Kidney (tissue), 14 donors: Measurements from ENCODE around the gene PALM. TPM values are rescaled to one million over a fixed set of nuclear protein-coding genes. Genes with fewer than 3 reads are reported as not detected.

Source experiments
- DNase-seq, 5 donors: peaks; one replicate each; pipeline ENCODE4 v3.0.0-alpha.2; 2013 to 2020
- FAIRE-seq: peaks from 2 replicates; lab custom pipeline; 2012; peaks lifted over from hg19 to GRCh38; lab: Jason Lieb, UNC
- H3K27ac ChIP-seq, 2 donors: one replicate each; pipeline ENCODE4 v1.7.0; 2013; ENCODE audit warnings: low read depth in 2 of 2, low read length in 2 of 2, inconsistent platforms in 1 of 2
- H3K27me3 ChIP-seq: one replicate; pipeline ENCODE4 v1.7.1; 2013; ENCODE audit warnings: low read length, inconsistent platforms; ENCODE audit not compliant: control insufficient read depth, insufficient read depth
- H3K36me3 ChIP-seq, 3 donors: one replicate each; pipeline versions ENCODE4 v1.7.0 to v1.7.1; 2013; ENCODE audit warnings: low read length in 3 of 3, control low read depth in 1 of 3, inconsistent platforms in 1 of 3; ENCODE audit not compliant: insufficient read depth in 3 of 3, control insufficient read depth in 2 of 3
- H3K4me1 ChIP-seq, 3 donors: one replicate each; pipeline versions ENCODE4 v1.7.0 to v1.7.1; 2013; ENCODE audit warnings: low read length in 3 of 3, inconsistent platforms in 1 of 3, low read depth in 1 of 3; ENCODE audit not compliant: control insufficient read depth in 2 of 3, insufficient read depth in 2 of 3
- H3K4me3 ChIP-seq, 3 donors: one replicate each; pipeline versions ENCODE4 v1.7.0 to v1.8.1; 2013; ENCODE audit warnings: low read length in 3 of 3, control low read depth in 1 of 3, inconsistent platforms in 1 of 3
- H3K9ac ChIP-seq, 3 donors: one replicate each; pipeline versions ENCODE4 v1.7.0 to v1.7.1; 2013; ENCODE audit warnings: low read length in 3 of 3, control low read depth in 1 of 3, inconsistent platforms in 1 of 3
- H3K9me3 ChIP-seq, 3 donors: one replicate each; pipeline versions ENCODE4 v1.7.0 to v1.7.1; 2013; ENCODE audit warnings: low read length in 3 of 3, control low read depth in 1 of 3, inconsistent platforms in 1 of 3; ENCODE audit not compliant: control insufficient read depth in 2 of 3, insufficient read depth in 1 of 3
- CTCF ChIP-seq: IDR thresholded peaks from 3 replicates; pipeline ENCODE4 v1.5.1; 2012; ENCODE audit warnings: mild to moderate bottlenecking, moderate library complexity, borderline replicate concordance; ENCODE audit not compliant: insufficient read depth; ENCODE audit errors: extremely low read depth
- intact Hi-C: fragments of 100-400 bp; cut with DNase I; formaldehyde crosslinking; loops from one replicate; pipeline ENCODE4 v1.11.1; 2022
- polyA plus RNA-seq: library from polyadenylated mRNA; stranded (reverse); fragments of 350-450 nt; fragmentation: Illumina TruSeq; extraction: RNeasy Lipid Tissue Mini Kit (QIAGEN cat#74804); gene quantifications from one replicate; pipeline ENCODE4 v1.2.3, GENCODE V29; 2014; ENCODE audit warnings: low read depth, low replicate concordance; ENCODE audit not compliant: insufficient read depth
- total RNA-seq: library from RNA; stranded (reverse); fragmentation: NEBNext Ultra II Directional; extraction: Animal tissue kit (Norgen Biotek cat#: 25700); gene quantifications from one replicate; pipeline ENCODE4 v1.2.1, GENCODE V29; 2021
- donor health status: control.
- donor health status: control.
- donor health status: control.
- donor health status: control.
- donor health status: control.
- donor health status: DM: yes; HTN: yes; CAD: no.
- donor health status: Normal renal cell carcinoma (clear cell type).

The PALM gene
- total and polyA plus RNA-seq, 2 donors from 2014 or later: 49.4 to 92.3 TPM

GRCh38 chr19:788983-789700 lies 80.4 kb downstream of the PALM start:
- peak overlapping the region; percentile 51 to 75 for H3K27ac ChIP-seq
- no peaks in the 10 kb centered on the region for H3K36me3 ChIP-seq
- no peaks in the 10 kb centered on the region for H3K27me3 ChIP-seq
- peaks cover 0 to 13% (median 0%) of the 10 kb centered on the region in 3 donors for H3K4me1 ChIP-seq
- TF ChIP-seq CTCF: no peak
- no peak overlapping the region for H3K4me3 ChIP-seq
- H3K9ac ChIP-seq: peak overlapping the region in 1 of 3 donors; percentile 24
- no peaks in the 10 kb centered on the region for H3K9me3 ChIP-seq
- intact Hi-C loops: no loop called here
- DNase-seq: peak; percentile 57 to 80 (median 68)
- no peak for FAIRE-seq

- H3K4me3 ChIP-seq: no peak overlapping the region
- no peaks in the 10 kb centered on the region for H3K36me3 ChIP-seq
- no peaks in the 10 kb centered on the region for H3K9me3 ChIP-seq
- peaks cover 0 to 9% (median 0%) of the 10 kb centered on the region in 3 donors for H3K4me1 ChIP-seq
- H3K27ac ChIP-seq: peak overlapping the region; percentile 32 to 51
- TF ChIP-seq CTCF: no peak
- DNase-seq: peak in 1 of 5 donors; percentile 53
- intact Hi-C loops: no loop called here
- FAIRE-seq: no peak
- H3K27me3 ChIP-seq: no peaks in the 10 kb centered on the region
- H3K9ac ChIP-seq: peak overlapping the region in 1 of 3 donors; percentile 24
Measured at GRCh38 chr19:789701-790060, 80.9 kb downstream of the PALM start.

GRCh38 chr19:791007-791566 lies 82.4 kb downstream of the PALM start:
- Histone ChIP-seq H3K36me3 (no peaks in the 10 kb centered on the region), H3K27ac (peak overlapping the region in 1 of 2 donors; percentile 32), H3K9ac (no peak overlapping the region), H3K27me3 (no peaks in the 10 kb centered on the region), H3K9me3 (no peaks in the 10 kb centered on the region), H3K4me3 (no peak overlapping the region), H3K4me1 (peaks cover 0 to 9% (median 0%) of the 10 kb centered on the region in 3 donors)
- intact Hi-C loops: no loop called here
- TF ChIP-seq CTCF: no peak
- FAIRE-seq: no peak
- DNase-seq: peak in 1 of 5 donors; percentile 61
